Gastroesophageal sphincter (tissue), 3 donors: ENCODE measurements around the gene PPIB.

Experiments used
- EP300 ChIP-seq: sonication (generic); formaldehyde crosslinking; IDR thresholded peaks from one replicate; pipeline ENCODE4 v1.6.1; 2017; ENCODE audit warnings: antibody characterized with exemption, mild to moderate bottlenecking
- POLR2A ChIP-seq, 2 donors: fragments of 450-650 bp; IDR thresholded peaks; one replicate each; pipeline ENCODE4 v1.6.1; 2017; ENCODE audit warnings: antibody characterized with exemption in 2 of 2, mild to moderate bottlenecking in 2 of 2, moderate library complexity in 1 of 2
- POLR2AphosphoS5 ChIP-seq: sonication (generic); formaldehyde crosslinking; IDR thresholded peaks from one replicate; pipeline ENCODE4 v1.6.1; 2017; ENCODE audit warnings: antibody characterized with exemption
- TF ChIP-seq, protein P1 (sequence below), 4 experiments: fragments of 200-600 bp in 2 of 4; fragments of 450-650 bp in 2 of 4; sonication (generic) in 1 of 4; IDR thresholded peaks; one replicate each; pipeline ENCODE4 v1.5.1; 2017 to 2019; ENCODE audit warnings: antibody characterized with exemption in 4 of 4, mild to moderate bottlenecking in 2 of 4, moderate library complexity in 2 of 4

DNA sequence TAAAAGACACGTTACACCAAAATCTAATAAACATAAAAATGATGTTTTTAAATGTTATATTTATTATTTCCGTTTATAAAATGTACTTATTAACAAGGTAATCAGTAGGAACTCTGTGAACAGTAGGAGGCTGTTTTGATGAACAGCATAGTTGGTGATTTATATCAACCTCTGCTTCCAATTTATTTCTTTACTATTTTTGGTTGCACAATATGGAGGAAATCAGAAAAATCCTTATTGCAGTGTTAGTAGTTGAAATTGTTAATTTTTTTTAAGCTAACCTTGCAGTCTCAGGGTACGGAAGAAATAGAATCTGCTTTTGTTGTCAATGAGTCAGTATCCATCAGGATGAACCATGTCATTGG lies 16.3 kb downstream of the PPIB start:
- no peak for TF ChIP-seq POLR2A (IDR thresholded peaks at IDR 0.05)
- TF ChIP-seq, protein P1, sequence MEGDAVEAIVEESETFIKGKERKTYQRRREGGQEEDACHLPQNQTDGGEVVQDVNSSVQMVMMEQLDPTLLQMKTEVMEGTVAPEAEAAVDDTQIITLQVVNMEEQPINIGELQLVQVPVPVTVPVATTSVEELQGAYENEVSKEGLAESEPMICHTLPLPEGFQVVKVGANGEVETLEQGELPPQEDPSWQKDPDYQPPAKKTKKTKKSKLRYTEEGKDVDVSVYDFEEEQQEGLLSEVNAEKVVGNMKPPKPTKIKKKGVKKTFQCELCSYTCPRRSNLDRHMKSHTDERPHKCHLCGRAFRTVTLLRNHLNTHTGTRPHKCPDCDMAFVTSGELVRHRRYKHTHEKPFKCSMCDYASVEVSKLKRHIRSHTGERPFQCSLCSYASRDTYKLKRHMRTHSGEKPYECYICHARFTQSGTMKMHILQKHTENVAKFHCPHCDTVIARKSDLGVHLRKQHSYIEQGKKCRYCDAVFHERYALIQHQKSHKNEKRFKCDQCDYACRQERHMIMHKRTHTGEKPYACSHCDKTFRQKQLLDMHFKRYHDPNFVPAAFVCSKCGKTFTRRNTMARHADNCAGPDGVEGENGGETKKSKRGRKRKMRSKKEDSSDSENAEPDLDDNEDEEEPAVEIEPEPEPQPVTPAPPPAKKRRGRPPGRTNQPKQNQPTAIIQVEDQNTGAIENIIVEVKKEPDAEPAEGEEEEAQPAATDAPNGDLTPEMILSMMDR (IDR thresholded peaks at IDR 0.05), result no peak
- TF ChIP-seq EP300, result no peak
- TF ChIP-seq POLR2AphosphoS5, result no peak
